Progenitor cell of endocrine pancreas (in vitro differentiated cells): ENCODE results near the gene C15orf40. TPM values are rescaled to one million over a fixed set of nuclear protein-coding genes. Genes with fewer than 3 reads are reported as not detected.
A peak's percentile ranks its signal among the peaks of the same experiment; 100 is the strongest.
"Not testable (repeated sequence)": the region's sequence is repeated elsewhere in the genome, so short reads cannot be mapped to it uniquely, and the experiment has no call there.

Experiments used
- DNase-seq: peaks from one replicate; pipeline ENCODE4 v3.0.0; 2021; ENCODE audit warnings: low spot score; ENCODE audit not compliant: unreplicated experiment
- H3K27ac Mint-ChIP-seq: 2 replicates; pipeline ENCODE4 v1.8.0; 2021; ENCODE audit warnings: mild to moderate bottlenecking, moderate library complexity, mixed read lengths
- H3K27me3 Mint-ChIP-seq: 2 replicates; pipeline ENCODE4 v1.8.0; 2021; ENCODE audit warnings: mixed read lengths
- H3K36me3 Mint-ChIP-seq: 2 replicates; pipeline ENCODE4 v1.8.0; 2022; ENCODE audit warnings: mixed read lengths; ENCODE audit not compliant: insufficient read depth
- H3K4me1 Mint-ChIP-seq: 2 replicates; pipeline ENCODE4 v1.8.0; 2021; ENCODE audit warnings: low read depth, mixed read lengths
- H3K4me3 Mint-ChIP-seq: 2 replicates; pipeline ENCODE4 v1.8.0; 2021; ENCODE audit warnings: low read depth, mild to moderate bottlenecking, moderate library complexity, mixed read lengths
- H3K9me3 Mint-ChIP-seq: 2 replicates; pipeline ENCODE4 v1.8.0; 2021; ENCODE audit warnings: low read depth, mixed read lengths
- total RNA-seq: library from RNA; stranded (reverse); gene quantifications from 2 replicates; pipeline ENCODE4 v1.2.1, GENCODE V29; 2021
- TF ChIP-seq, protein P1 (sequence below): fragments of 200-600 bp; sonication (generic); IDR thresholded peaks from one replicate; pipeline ENCODE4 v1.5.0; 2021; ENCODE audit warnings: antibody characterized with exemption, mild to moderate bottlenecking; ENCODE audit not compliant: unreplicated experiment

C15orf40 gene
- total RNA-seq, 1 donor from 2014 or later: 21.9 TPM

DNA sequence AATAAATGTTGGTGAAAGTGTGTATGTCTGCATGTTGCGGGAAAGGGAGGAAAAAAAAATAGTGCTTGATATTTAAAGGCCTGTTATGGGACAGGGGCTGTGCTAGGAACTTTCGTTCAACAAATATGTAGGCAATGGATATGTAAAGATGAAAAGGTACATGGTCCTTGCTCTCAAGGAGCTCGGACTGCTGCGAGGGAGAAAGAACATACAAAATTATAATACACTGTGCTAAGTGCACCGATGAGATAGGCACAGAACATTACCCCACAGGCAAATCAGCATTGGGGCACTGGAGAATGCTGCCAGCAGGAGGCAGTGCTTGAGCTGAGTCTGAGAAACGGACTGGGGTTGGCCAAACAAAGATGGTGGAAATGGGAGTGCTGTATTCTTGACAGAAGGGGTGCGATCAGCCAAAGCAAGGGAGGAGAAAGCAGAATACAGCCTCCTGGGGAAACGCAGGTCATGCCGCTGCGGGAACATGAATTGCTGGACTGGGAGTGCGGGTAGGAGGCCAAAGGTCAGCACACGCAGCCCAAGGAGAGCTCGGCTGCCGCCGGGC is 649 bp downstream of the C15orf40 start:
- Mint-ChIP-seq H3K4me3 (peak overlapping the region; percentile 98), H3K9me3 (peaks cover 13% of the 10 kb centered on the region), H3K36me3 (peaks cover 25% of the 10 kb centered on the region), H3K27me3 (no peaks in the 10 kb centered on the region), H3K27ac (peak overlapping the region; percentile 97), H3K4me1 (peaks cover 22% of the 10 kb centered on the region)
- peak; percentile 40 for DNase-seq
- TF ChIP-seq, protein P1, sequence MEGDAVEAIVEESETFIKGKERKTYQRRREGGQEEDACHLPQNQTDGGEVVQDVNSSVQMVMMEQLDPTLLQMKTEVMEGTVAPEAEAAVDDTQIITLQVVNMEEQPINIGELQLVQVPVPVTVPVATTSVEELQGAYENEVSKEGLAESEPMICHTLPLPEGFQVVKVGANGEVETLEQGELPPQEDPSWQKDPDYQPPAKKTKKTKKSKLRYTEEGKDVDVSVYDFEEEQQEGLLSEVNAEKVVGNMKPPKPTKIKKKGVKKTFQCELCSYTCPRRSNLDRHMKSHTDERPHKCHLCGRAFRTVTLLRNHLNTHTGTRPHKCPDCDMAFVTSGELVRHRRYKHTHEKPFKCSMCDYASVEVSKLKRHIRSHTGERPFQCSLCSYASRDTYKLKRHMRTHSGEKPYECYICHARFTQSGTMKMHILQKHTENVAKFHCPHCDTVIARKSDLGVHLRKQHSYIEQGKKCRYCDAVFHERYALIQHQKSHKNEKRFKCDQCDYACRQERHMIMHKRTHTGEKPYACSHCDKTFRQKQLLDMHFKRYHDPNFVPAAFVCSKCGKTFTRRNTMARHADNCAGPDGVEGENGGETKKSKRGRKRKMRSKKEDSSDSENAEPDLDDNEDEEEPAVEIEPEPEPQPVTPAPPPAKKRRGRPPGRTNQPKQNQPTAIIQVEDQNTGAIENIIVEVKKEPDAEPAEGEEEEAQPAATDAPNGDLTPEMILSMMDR: peak; percentile 83

DNA sequence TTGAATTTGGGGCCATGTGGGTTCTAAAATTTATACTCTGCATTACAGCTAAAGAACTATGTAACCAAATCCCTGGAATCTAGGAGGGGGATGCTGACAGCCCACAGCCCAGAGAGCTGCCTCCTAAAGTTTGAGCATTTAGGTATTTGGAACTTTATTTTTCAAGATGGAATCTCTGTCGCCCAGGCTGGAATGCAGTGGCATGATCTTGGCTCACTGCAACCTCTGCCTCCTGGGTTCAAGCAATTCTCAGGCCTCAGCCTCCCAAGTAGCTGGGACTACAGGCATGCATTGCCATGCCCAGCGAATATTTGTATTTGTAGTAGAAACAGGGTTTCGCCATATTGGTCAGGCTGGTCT is 10.8 kb downstream of the C15orf40 start:
- H3K27ac Mint-ChIP-seq, H3K27me3 Mint-ChIP-seq, H3K36me3 Mint-ChIP-seq, H3K4me1 Mint-ChIP-seq, H3K9me3 Mint-ChIP-seq, DNase-seq, H3K4me3 Mint-ChIP-seq: not testable (repeated sequence)

DNA sequence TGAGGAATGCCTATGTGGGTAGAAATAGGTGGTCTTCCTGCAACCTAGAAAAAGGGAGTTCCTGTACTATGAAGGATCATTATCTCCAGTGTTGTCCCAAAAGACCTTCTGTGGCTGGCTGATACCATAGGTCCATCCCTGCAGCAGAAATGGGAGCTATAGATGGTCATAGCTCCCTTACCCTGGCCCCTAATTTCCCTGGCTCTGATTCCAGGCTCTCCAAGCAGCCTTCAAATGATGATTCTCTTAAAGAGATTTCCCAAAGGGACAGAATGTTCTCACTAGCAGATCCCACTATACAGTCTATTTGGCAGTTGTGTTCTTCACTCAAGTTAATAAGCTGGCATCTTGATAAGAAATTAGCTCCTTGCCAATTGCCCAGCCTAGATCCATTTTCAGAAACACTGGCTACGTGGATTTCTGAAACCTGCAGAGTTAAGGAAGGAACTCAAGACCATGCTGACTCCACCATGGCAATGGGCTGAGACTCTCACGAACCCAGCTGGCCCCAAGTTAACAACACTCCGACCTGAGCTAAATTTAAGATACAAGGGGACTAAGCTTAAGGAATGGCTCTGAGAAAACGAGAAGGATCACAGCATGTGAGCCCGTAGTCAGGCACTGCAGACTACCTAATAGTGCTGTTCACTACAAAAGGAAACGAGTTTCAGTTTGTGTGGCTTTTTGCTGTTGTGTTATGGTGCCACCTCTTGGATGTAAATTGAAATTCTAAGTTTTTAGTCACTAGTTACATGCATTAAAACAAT is 11.4 kb downstream of the C15orf40 start:
- Mint-ChIP-seq H3K36me3 (peaks cover 3% of the 10 kb centered on the region), H3K9me3 (no peaks in the 10 kb centered on the region), H3K4me1 (peaks cover 5% of the 10 kb centered on the region), H3K4me3 (no peak overlapping the region), H3K27me3 (no peaks in the 10 kb centered on the region), H3K27ac (peak overlapping the region; percentile 4)
- TF ChIP-seq, protein P1: peak; percentile 44
- no peak for DNase-seq

DNA sequence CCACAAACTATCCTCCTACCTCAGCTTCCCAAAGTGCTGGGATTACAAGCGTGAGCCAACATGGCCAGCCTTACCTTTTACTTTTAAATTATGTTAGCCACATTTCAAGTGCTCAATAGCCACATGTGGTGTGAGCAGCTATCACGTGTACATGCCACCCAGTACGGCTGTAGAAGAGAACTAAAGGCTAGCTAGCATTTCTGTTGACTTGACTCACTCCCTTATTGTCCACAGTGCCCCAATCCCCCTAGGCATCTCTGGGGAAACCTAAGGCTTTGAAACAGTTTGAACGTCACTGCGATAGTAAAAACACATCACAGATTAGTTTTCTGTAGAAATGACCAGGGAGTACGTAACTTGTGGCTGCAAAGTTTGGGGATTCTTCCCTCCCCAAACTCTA is 12.0 kb downstream of the C15orf40 start:
- H3K27me3 Mint-ChIP-seq: no peaks in the 10 kb centered on the region
- no peak overlapping the region for H3K4me3 Mint-ChIP-seq
- peaks cover 4% of the 10 kb centered on the region for H3K36me3 Mint-ChIP-seq
- DNase-seq: no peak
- peaks cover 5% of the 10 kb centered on the region for H3K4me1 Mint-ChIP-seq
- H3K9me3 Mint-ChIP-seq: no peaks in the 10 kb centered on the region
- TF ChIP-seq, protein P1: no peak
- peak overlapping the region; percentile 29 for H3K27ac Mint-ChIP-seq

DNA sequence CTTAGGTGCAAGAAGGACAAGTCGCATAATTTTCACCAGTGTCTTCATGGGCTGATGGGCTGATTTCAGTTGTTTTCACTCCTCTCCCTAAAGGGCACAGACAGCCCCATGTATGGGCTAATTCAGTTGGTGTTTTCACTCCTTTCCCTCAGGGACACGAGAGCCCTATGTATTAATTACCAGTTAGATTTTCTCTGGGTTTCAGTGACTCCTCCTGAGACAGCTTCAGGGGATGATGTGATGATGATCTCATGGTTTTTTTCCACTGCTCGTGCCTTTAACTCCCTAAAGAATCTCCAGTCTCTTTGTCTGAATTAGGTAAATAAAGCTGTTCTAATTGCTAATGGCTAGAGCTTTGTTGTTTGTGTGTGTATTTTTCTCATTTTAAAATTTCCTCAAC is 15.5 kb downstream of the C15orf40 start:
- TF ChIP-seq, protein P1: no peak
- no peaks in the 10 kb centered on the region for H3K27me3 Mint-ChIP-seq
- H3K36me3 Mint-ChIP-seq: peaks cover 6% of the 10 kb centered on the region
- H3K4me3 Mint-ChIP-seq: no peak overlapping the region
- no peak overlapping the region for H3K27ac Mint-ChIP-seq
- H3K9me3 Mint-ChIP-seq: no peaks in the 10 kb centered on the region
- H3K4me1 Mint-ChIP-seq: peaks cover 2% of the 10 kb centered on the region
- no peak for DNase-seq

DNA sequence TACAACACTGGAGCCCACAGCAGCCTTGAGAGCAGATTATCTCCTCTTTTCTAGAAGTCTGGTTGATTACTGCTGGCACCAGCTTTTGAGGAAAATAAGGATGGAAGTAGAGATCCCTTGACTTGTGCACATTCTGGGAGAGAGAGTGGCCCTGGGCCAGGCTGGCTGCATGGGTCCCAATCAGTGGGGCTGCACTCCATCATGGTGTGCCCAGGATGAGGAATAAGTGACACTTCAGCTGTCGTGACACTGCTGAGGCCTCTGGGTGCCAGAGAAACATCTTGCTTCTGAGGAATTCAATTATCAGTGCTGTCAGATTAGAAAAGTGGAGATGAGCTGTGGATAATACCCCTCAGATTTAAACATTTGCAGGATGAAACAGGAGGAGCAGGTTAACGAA is 16.4 kb downstream of the C15orf40 start:
- TF ChIP-seq, protein P1: no peak
- peaks cover 6% of the 10 kb centered on the region for H3K36me3 Mint-ChIP-seq
- DNase-seq: no peak
- no peaks in the 10 kb centered on the region for H3K4me1 Mint-ChIP-seq
- H3K27me3 Mint-ChIP-seq: no peaks in the 10 kb centered on the region
- H3K27ac Mint-ChIP-seq: no peak overlapping the region
- H3K4me3 Mint-ChIP-seq: no peak overlapping the region
- H3K9me3 Mint-ChIP-seq: no peaks in the 10 kb centered on the region
